Testis (tissue), 3 donors: ENCODE measurements around the gene GPRASP1. TPM values are rescaled to one million over a fixed set of nuclear protein-coding genes. Genes with fewer than 3 reads are reported as not detected.
"Not testable (repeated sequence)": the region's sequence is repeated elsewhere in the genome, so short reads cannot be mapped to it uniquely, and the experiment has no call there.

ENCODE experiments used
- DNase-seq: peaks from one replicate; pipeline ENCODE4 v3.0.0-alpha.2; 2019
- H3K27ac ChIP-seq, 2 donors: fragments of 200-600 bp; sonication (generic); one replicate each; pipeline ENCODE4 v1.5.1; 2019
- H3K27me3 ChIP-seq: fragments of 200-600 bp; sonication (generic); one replicate; pipeline ENCODE4 v1.5.1; 2019
- H3K36me3 ChIP-seq: fragments of 200-600 bp; sonication (generic); one replicate; pipeline ENCODE4 v1.5.1; 2017; ENCODE audit warnings: low read depth; ENCODE audit errors: missing control alignments
- H3K4me1 ChIP-seq: fragments of 200-600 bp; sonication (generic); one replicate; pipeline ENCODE4 v1.5.1; 2019
- H3K4me3 ChIP-seq, 2 donors: fragments of 200-600 bp; sonication (generic); one replicate each; pipeline ENCODE4 v1.5.1; 2017 to 2019
- H3K9me3 ChIP-seq: fragments of 200-600 bp; sonication (generic); one replicate; pipeline ENCODE4 v1.5.1; 2017
- POLR2A ChIP-seq: fragments of 450-650 bp; IDR thresholded peaks from one replicate; pipeline ENCODE4 v1.6.1; 2017; ENCODE audit warnings: antibody characterized with exemption, mild to moderate bottlenecking, moderate library complexity
- WGBS, 2 donors: methylation state at CpG; one replicate each; pipeline ENCODE4 v1.1.5; 2018; 5-methylcytosine and 5-hydroxymethylcytosine counted together
- intact Hi-C: fragments of 100-400 bp; cut with DNase I; formaldehyde crosslinking; loops from one replicate; pipeline ENCODE4 v1.15.1; 2023; ENCODE audit warnings: low total_unique reads
- polyA plus RNA-seq: library from polyadenylated mRNA; stranded (reverse); fragments of 350-450 nt; fragmentation: Illumina TruSeq; extraction: RNeasy Lipid Tissue Mini Kit (QIAGEN cat#74804); gene quantifications from one replicate; pipeline ENCODE4 v1.2.3, GENCODE V29; 2014; ENCODE audit warnings: low read depth, low replicate concordance; ENCODE audit not compliant: insufficient read depth
- total RNA-seq, 2 donors: library from RNA; depleted of rRNA; stranded (reverse); fragments of >200 nt; gene quantifications; one replicate each; pipeline ENCODE4 v1.2.3, GENCODE V29; 2016
- TF ChIP-seq, protein P1 (sequence below), 3 experiments: fragments of 450-650 bp in 2 of 3; fragments of 200-600 bp in 1 of 3; sonication (generic) in 1 of 3; IDR thresholded peaks; one replicate each; pipeline ENCODE4 v1.5.1; 2016 to 2019; ENCODE audit warnings: antibody characterized with exemption in 3 of 3, mild to moderate bottlenecking in 2 of 3, moderate library complexity in 1 of 3

Gene GPRASP1
- total and polyA plus RNA-seq, 3 donors from 2014 or later = 7.5 to 16.1 (median 9.7) TPM

DNA sequence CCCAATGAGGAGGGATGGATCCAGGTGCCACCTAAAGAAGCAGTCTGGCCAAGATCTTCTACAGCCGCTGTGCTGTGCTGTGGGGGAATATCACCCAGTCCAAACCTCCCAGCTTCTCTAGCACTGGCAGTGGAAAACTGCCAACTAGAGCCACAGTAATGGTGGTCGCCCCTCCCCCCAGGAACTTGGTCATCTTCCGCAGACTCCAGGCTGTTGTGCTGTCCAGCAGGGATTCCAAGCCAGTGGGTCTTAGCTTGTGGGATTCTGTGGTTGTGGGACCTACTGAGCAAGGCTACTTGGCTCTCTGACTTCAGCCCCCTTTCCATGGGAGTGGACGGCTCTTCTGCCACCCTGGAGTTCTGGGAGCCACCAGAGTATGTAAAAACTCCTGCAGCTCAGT, 18.2 kb downstream of the GPRASP1 start:
- Histone ChIP-seq H3K4me3 (no peak overlapping the region), H3K4me1 (no peaks in the 10 kb centered on the region), H3K27ac (no peak overlapping the region), H3K9me3 (no peaks in the 10 kb centered on the region), H3K27me3 (no peaks in the 10 kb centered on the region), H3K36me3 (no peaks in the 10 kb centered on the region)
- TF ChIP-seq, protein P1, sequence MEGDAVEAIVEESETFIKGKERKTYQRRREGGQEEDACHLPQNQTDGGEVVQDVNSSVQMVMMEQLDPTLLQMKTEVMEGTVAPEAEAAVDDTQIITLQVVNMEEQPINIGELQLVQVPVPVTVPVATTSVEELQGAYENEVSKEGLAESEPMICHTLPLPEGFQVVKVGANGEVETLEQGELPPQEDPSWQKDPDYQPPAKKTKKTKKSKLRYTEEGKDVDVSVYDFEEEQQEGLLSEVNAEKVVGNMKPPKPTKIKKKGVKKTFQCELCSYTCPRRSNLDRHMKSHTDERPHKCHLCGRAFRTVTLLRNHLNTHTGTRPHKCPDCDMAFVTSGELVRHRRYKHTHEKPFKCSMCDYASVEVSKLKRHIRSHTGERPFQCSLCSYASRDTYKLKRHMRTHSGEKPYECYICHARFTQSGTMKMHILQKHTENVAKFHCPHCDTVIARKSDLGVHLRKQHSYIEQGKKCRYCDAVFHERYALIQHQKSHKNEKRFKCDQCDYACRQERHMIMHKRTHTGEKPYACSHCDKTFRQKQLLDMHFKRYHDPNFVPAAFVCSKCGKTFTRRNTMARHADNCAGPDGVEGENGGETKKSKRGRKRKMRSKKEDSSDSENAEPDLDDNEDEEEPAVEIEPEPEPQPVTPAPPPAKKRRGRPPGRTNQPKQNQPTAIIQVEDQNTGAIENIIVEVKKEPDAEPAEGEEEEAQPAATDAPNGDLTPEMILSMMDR (IDR thresholded peaks at IDR 0.05) = no peak
- no peak for TF ChIP-seq POLR2A
- intact Hi-C loops = no loop called here
- DNase-seq = no peak
- 92% methylated on average over 3 of the region's 4 CpGs; no CpG with 5 or more reads in 1 of the 2 donors for WGBS, 2 donors

DNA sequence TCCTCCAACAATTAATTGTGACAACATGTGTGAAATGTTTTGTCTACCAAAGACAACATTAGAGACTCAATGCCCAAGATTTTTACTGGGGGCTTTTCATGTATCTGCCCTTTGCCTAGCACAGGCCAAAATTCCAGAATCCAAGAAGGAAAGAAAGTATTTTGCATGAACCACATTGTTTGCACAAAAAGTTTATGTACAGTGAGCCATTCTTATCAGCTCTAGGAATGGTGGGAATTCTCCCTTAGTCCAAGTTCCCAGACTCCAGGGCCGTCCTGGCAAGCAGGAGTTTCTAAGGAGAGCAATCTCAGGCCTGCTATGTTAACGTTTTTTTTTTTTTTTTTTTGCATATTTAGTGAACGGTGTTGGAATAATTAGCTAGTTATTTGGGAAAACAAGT, 21.6 kb downstream of the GPRASP1 start:
- Histone ChIP-seq H3K4me3 (no peak overlapping the region), H3K27ac (no peak overlapping the region), H3K36me3 (no peaks in the 10 kb centered on the region), H3K4me1 (no peaks in the 10 kb centered on the region), H3K9me3 (no peaks in the 10 kb centered on the region), H3K27me3 (no peaks in the 10 kb centered on the region)
- no peak for DNase-seq
- WGBS, 2 donors = 45 to 48% methylated on average over 3 of the region's 3 CpGs
- intact Hi-C loops = no loop called here
- TF ChIP-seq POLR2A = no peak
- TF ChIP-seq, protein P1 (IDR thresholded peaks at IDR 0.05) = no peak

DNA sequence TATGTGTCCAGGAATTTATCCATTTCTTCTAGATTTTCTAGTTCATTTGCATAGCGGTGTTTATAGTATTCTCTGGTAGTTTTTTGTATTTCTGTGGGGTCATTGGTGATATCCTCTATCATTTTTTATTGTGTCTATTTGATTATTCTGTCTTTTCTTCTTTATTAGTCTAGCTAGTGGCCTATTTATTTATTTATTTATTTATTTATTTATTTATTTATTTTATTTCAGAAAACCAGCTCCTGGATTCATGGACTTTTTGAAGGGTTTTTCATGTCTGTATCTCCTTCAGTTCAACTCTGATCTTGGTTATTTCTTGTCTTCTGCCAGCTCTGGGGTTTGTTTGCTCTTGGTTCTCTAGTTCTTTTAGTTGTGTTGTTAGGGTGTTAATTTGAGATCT, 26.2 kb downstream of the GPRASP1 start:
- 100% methylated on average over 1 of the region's 1 CpG for WGBS, 2 donors
- not testable (repeated sequence) for H3K4me3 ChIP-seq

DNA sequence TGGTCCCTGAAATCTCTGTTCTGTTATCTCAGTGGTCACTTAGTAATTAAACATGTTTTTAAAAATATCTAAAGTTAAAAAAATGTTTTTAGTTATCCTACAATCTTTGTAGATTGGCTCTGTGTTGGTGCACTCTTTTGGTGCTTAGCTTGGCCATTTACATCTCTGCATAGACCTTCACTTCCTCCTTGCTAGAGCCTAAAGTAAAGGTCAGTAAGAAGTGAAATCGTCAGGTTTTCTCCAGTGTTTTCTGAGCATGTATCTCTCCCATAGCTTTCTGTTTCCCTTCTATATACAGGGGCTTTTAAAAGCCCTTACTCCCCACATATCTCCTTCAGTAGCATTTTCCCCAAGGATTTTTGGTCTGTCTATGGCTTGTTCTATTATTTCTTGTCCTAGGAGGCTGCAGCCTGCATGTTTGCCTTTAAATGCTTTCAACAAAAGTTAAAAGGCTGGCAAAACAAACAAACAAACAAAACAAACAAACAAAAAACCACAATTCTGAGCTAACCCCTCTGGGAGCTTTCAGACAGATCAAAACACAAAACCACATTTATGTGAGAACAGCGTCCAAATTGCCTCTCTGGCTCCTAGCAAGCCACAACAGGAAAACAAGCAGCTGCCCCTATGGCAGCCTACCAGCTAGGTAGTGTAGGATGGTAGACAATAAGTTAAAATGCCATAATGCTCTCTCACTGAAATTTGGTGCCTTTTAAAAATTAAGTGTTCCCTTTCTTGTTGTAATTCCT, 33.7 kb downstream of the GPRASP1 start:
- intact Hi-C loops = no loop called here
- no peaks in the 10 kb centered on the region for H3K27me3 ChIP-seq
- WGBS, 2 donors = 64 to 86% methylated on average over 2 of the region's 2 CpGs
- no peak for TF ChIP-seq POLR2A
- TF ChIP-seq, protein P1 (IDR thresholded peaks at IDR 0.05) = no peak
- no peaks in the 10 kb centered on the region for H3K36me3 ChIP-seq
- H3K27ac ChIP-seq = no peak overlapping the region
- H3K4me3 ChIP-seq = no peak overlapping the region
- H3K9me3 ChIP-seq = no peaks in the 10 kb centered on the region
- H3K4me1 ChIP-seq = no peaks in the 10 kb centered on the region
- DNase-seq = no peak

More for the DNA sequence above, 26.2 kb downstream of the GPRASP1 start:
- intact Hi-C loops, H3K9me3 ChIP-seq, H3K27me3 ChIP-seq, H3K4me1 ChIP-seq, H3K27ac ChIP-seq, DNase-seq, H3K36me3 ChIP-seq: not testable (repeated sequence)

DNA sequence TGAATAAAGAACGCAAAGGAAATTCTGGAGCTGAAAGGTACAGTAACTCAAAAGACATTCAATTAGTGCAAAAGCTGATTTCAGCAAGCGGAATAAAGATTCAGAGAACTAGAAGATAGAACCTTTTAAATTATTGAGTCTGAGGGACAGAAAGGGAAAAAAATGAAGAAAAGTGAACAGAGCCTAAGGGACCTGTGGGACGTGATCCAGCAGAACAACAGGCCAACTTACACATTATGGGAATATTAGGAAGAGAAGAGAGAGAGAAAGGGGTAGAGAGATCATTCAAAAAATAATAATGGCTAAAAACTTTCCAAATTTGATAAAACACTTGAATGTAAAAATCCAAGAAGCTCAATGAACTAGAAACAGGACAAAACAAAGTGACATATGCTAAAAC, 43.5 kb downstream of the GPRASP1 start:
- Histone ChIP-seq H3K4me1 (no peaks in the 10 kb centered on the region), H3K4me3 (no peak overlapping the region), H3K27ac (no peak overlapping the region), H3K27me3 (no peaks in the 10 kb centered on the region), H3K36me3 (no peaks in the 10 kb centered on the region), H3K9me3 (no peaks in the 10 kb centered on the region)
- intact Hi-C loops = no loop called here
- no peak for DNase-seq
- WGBS, 2 donors = 97 to 100% methylated on average over 3 of the region's 3 CpGs
- no peak for TF ChIP-seq POLR2A
- TF ChIP-seq, protein P1 (IDR thresholded peaks at IDR 0.05) = no peak
